ENCODE results near the gene NPHP4. TPM values are rescaled to one million over a fixed set of nuclear protein-coding genes. Genes with fewer than 3 reads are reported as not detected.

NPHP4 gene
- total and polyA plus RNA-seq, 2 donors (not counting 3 experiments of a cell fraction or from before 2014, with no cell fraction given) = 4.4 to 11.7 TPM

GRCh38 chr1:5935026-5935425, 57.2 kb downstream of the NPHP4 start:
- Histone ChIP-seq H2AFZ (ENCODE audit: low read depth, low read length) (no peak overlapping the region), H4K20me1 (replicated peaks; ENCODE audit: control insufficient read depth, extremely low read depth, insufficient read depth, low read length) (no peaks in the 10 kb centered on the region), H3K4me2 (ENCODE audit: insufficient read depth, low read length) (no peak overlapping the region), H3K27me3 (ENCODE audit: control insufficient read depth in 2 of 2, insufficient read depth in 2 of 2, low read length in 2 of 2) (no peaks in the 10 kb centered on the region), H3K9ac (replicated peaks; ENCODE audit: extremely low read depth, insufficient read depth, low read length) (no peak overlapping the region), H3K9me3 (replicated peaks; ENCODE audit: control insufficient read depth, insufficient read depth, low read length) (no peaks in the 10 kb centered on the region), H3K79me2 (ENCODE audit: control insufficient read depth, insufficient read depth, low read length) (no peaks in the 10 kb centered on the region), H3K4me3 (replicated peaks in 1 of 3; ENCODE audit: insufficient read depth in 1 of 3, low read depth in 1 of 3, low read length in 3 of 3) (no peak overlapping the region), H3K9me1 (replicated peaks; ENCODE audit: control insufficient read depth, extremely low read depth, insufficient read depth, low read length) (no peaks in the 10 kb centered on the region), H3K4me1 (ENCODE audit: control insufficient read depth, extremely low read depth, insufficient read depth, low read length) (no peaks in the 10 kb centered on the region), H3K36me3 (ENCODE audit: control insufficient read depth in 2 of 2, extremely low read depth in 1 of 2, insufficient read depth in 2 of 2, low read length in 2 of 2) (peaks cover 0 to 4% of the 10 kb centered on the region in 2 experiments), H3K27ac (ENCODE audit: insufficient read depth, low read depth, low read length) (no peak overlapping the region)
- FAIRE-seq (no peak), DNase-seq (ENCODE audit: low read depth, low spot score) (no peak)
- dilution Hi-C loops (cut with MboI; ENCODE audit: extremely low pct_ligation_motif_present, low sequenced_read_pairs) = no loop called here
- BruUV-seq (replicated peaks) = no TSS peak
- TF ChIP-seq POLR2A (IDR thresholded peaks at IDR 0.05; ENCODE audit: low read depth, low read length) (no peak), FOS (IDR thresholded peaks at IDR 0.05; ENCODE audit: borderline replicate concordance, insufficient read depth, low read length) (no peak), POLR2AphosphoS5 (IDR thresholded peaks at IDR 0.05; ENCODE audit: insufficient read depth, low read depth, low read length) (no peak), EZH2 (IDR thresholded peaks at IDR 0.05; ENCODE audit: borderline replicate concordance, low read depth, low read length, severe bottlenecking) (no peak), MYC (IDR thresholded peaks at IDR 0.05; ENCODE audit: low read depth, low read length) (no peak), MAX (IDR thresholded peaks at IDR 0.05; ENCODE audit: insufficient read depth, insufficient read length) (no peak), GATA2 (IDR thresholded peaks at IDR 0.05; ENCODE audit: insufficient read depth, insufficient read length, low read depth, low read length) (no peak), JUN (IDR thresholded peaks at IDR 0.05; ENCODE audit: borderline replicate concordance, insufficient read depth, insufficient read length, low read depth) (no peak), CTCF (IDR thresholded peaks at IDR 0.05; ENCODE audit: extremely low read depth in 1 of 2, insufficient read depth in 1 of 2, low read depth in 1 of 2, low read length in 2 of 2) (no peak)
- intact Hi-C loops (cut with micrococcal nuclease) = no loop called here
- ChIA-PET POLR2A (no interaction called here), CTCF (no interaction called here)

Data from endothelial cell of umbilical vein (primary cell).